OCI-LY7 (cell line): ENCODE results near the gene SLC16A1. TPM values are rescaled to one million over a fixed set of nuclear protein-coding genes. Genes with fewer than 3 reads are reported as not detected.
A peak's percentile ranks its signal among the peaks of the same experiment; 100 is the strongest.
"Not testable (repeated sequence)": the region's sequence is repeated elsewhere in the genome, so short reads cannot be mapped to it uniquely, and the experiment has no call there.

Experiments
- BruUV-seq: library from RNA; stranded (reverse); fragments of 400-500 nt; replicated peaks from 2 replicates; lab custom pipeline; 2021; lab: Mats Ljungman, UMichigan
- CTCF ChIA-PET: fragments of 300-600 bp; sonication (Branson Sonifier 250); formaldehyde crosslinking; loops from one replicate; lab custom pipeline; 2022; ENCODE audit warnings: antibody characterized with exemption; ENCODE audit not compliant: unreplicated experiment; lab: Charles Lee
- POLR2A ChIA-PET: fragments of 300-600 bp; sonication (Branson Sonifier 250); formaldehyde crosslinking; loops from one replicate; lab custom pipeline; 2022; ENCODE audit warnings: antibody characterized with exemption; lab: Charles Lee
- DNase-seq: peaks from one replicate; pipeline ENCODE4 v3.0.0-alpha.2; 2015; ENCODE audit warnings: low spot score
- H2AFZ ChIP-seq: fragments of 200-600 bp; sonication (generic), shearing (Covaris generic); 2 replicates; pipeline ENCODE4 v1.6.1; 2014; ENCODE audit warnings: mild to moderate bottlenecking, antibody characterized with exemption, low read length, moderate library complexity
- H3K27ac ChIP-seq: fragments of 200-600 bp; sonication (generic); 2 replicates; pipeline ENCODE4 v1.5.1; 2014; ENCODE audit warnings: mixed run types, low read depth, mild to moderate bottlenecking, moderate library complexity, low read length, inconsistent platforms; ENCODE audit not compliant: poor library complexity, severe bottlenecking
- H3K36me3 ChIP-seq: fragments of 200-600 bp; sonication (generic); 2 replicates; pipeline ENCODE4 v1.6.1; 2014; ENCODE audit warnings: mild to moderate bottlenecking, antibody characterized with exemption, low read length, moderate library complexity, mixed read lengths; ENCODE audit not compliant: insufficient read depth
- H3K4me1 ChIP-seq: fragments of 200-600 bp; sonication (generic); 2 replicates; pipeline ENCODE4 v1.5.1; 2014; ENCODE audit warnings: mild to moderate bottlenecking, low read length; ENCODE audit not compliant: insufficient read depth, poor library complexity, severe bottlenecking
- H3K4me2 ChIP-seq: fragments of 200-600 bp; sonication (generic); 2 replicates; pipeline ENCODE4 v1.6.1; 2014; ENCODE audit warnings: mild to moderate bottlenecking, low read length
- H3K4me3 ChIP-seq: fragments of 200-600 bp; sonication (generic); 2 replicates; pipeline ENCODE4 v1.5.1; 2014; ENCODE audit warnings: mild to moderate bottlenecking, low read depth, low read length; ENCODE audit not compliant: poor library complexity, severe bottlenecking
- H3K79me2 ChIP-seq: fragments of 200-600 bp; sonication (generic); 2 replicates; pipeline ENCODE4 v1.6.1; 2016; ENCODE audit warnings: low read depth, mild to moderate bottlenecking, low read length, moderate library complexity, mixed read lengths; ENCODE audit not compliant: insufficient read depth
- H3K9me2 ChIP-seq: fragments of 200-600 bp; sonication (generic); 2 replicates; pipeline ENCODE4 v1.6.1; 2016; ENCODE audit warnings: mild to moderate bottlenecking, low read length, mixed read lengths; ENCODE audit not compliant: insufficient read depth
- H3K9me3 ChIP-seq: fragments of 200-600 bp; sonication (generic); 2 replicates; pipeline ENCODE4 v1.6.1; 2014; ENCODE audit warnings: mild to moderate bottlenecking, mixed run types, low read length, mixed read lengths
- H4K20me1 ChIP-seq: fragments of 200-600 bp; sonication (generic); 2 replicates; pipeline ENCODE4 v1.6.1; 2014; ENCODE audit warnings: mild to moderate bottlenecking, antibody characterized with exemption, low read length, moderate library complexity, mixed read lengths; ENCODE audit not compliant: insufficient read depth
- CTCF ChIP-seq: fragments of 200-600 bp; sonication (generic); conservative IDR thresholded peaks from 2 replicates; pipeline ENCODE4 v1.5.1; 2014; ENCODE audit warnings: mild to moderate bottlenecking, antibody characterized with exemption, low read length, moderate library complexity, mixed read lengths
- EZH2phosphoT487 ChIP-seq: fragments of 200-600 bp; sonication (generic); IDR thresholded peaks from 2 replicates; pipeline ENCODE4 v1.6.1; 2018; ENCODE audit warnings: low read depth, borderline replicate concordance, mild to moderate bottlenecking, mixed run types, antibody characterized with exemption, low read length, moderate library complexity, mixed read lengths
- intact Hi-C: fragments of 100-400 bp; cut with micrococcal nuclease; formaldehyde crosslinking; loops from one replicate; pipeline ENCODE4 v1.10.0; 2022; ENCODE audit not compliant: unreplicated experiment
- total RNA-seq, 2 experiments: library from RNA; depleted of rRNA in 1 of 2; stranded (reverse); fragments of >200 nt in 1 of 2; shearing (Covaris generic) in 1 of 2; gene quantifications; 2 replicates each; pipeline ENCODE4 v1.2.3, GENCODE V29; 2014 to 2022

The SLC16A1 gene
- total RNA-seq, 2 experiments from 2014 or later, result 56.1 to 67.8 TPM

DNA sequence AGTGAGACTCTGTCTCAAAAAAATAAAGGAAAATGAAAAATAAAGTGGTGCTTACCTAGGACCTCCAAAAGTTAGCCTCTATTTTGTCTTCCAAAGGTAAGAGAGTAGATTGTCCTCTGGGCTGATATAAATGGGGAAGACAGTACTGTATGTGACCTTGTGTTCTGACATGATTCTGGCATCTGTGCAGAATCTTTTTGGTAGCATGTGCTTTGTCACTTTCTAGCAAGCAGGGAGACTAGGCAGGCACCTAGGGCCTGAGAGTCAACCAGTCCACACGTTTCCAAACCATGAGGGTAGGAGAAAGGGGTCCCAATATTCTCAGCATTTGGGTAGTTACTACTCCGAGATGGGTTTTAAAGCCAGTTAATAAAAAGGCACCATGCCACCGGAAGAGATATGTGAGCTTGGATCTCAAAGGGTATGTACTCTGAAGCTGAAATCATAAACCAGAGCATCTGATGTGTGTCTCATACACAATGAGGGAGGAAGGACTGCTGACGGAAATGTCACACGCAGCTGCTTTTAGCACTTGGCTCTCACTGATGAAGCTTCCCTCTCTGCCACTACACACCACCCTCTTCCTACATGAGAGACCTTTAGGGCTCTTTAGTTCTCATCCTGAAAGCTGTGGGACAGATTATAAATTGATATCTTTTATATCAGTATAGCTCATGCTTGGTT is 27.0 kb upstream of the SLC16A1 start:
- POLR2A ChIA-PET, result interaction anchor here (0.6 to 0.8 kb wide), 3 partner anchors 17 to 45 kb away, joined by 3 read pairs; no protein-coding TSS in a partner anchor
- peak overlapping the region; percentile 60 for H3K27ac ChIP-seq
- no peaks in the 10 kb centered on the region for H4K20me1 ChIP-seq
- H3K79me2 ChIP-seq, result no peaks in the 10 kb centered on the region
- H3K4me2 ChIP-seq, result peak overlapping the region; percentile 66
- H3K4me1 ChIP-seq, result peaks cover 20% of the 10 kb centered on the region
- peak overlapping the region; percentile 32 for H3K4me3 ChIP-seq
- intact Hi-C loops, result no loop called here
- H3K9me2 ChIP-seq, result no peaks in the 10 kb centered on the region
- H2AFZ ChIP-seq, result no peak overlapping the region
- CTCF ChIA-PET, result interaction anchor here (0.7 kb wide), 1 partner anchor 268 kb away, joined by 3 read pairs; the partner anchor contains the start of gene PPM1J
- peaks cover 8% of the 10 kb centered on the region; the same call in 1 of the 2 replicates for H3K36me3 ChIP-seq
- no TSS peak for BruUV-seq
- peak; percentile 68 for DNase-seq
- no peaks in the 10 kb centered on the region for H3K9me3 ChIP-seq
- TF ChIP-seq EZH2phosphoT487, result no peak
- TF ChIP-seq CTCF, result no peak

DNA sequence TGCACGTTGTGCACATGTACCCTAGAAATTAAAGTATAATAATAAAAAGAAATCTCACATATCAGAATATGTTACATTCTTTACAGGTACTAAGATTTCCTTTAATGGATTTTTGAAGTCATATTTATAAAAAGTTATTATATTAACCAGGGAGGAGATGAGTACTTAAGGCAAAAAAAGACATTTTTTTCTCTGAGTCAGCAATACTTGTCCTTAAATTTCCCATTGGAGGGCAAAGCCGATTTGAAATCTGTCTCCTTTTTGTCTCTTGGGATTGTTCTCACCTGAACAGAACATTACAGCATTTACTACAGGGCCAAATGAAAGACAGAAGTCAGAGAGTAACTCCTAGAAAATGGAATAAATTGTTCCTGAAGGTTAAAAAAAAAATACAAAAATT is 26.3 kb upstream of the SLC16A1 start:
- Histone ChIP-seq H3K79me2 (no peaks in the 10 kb centered on the region), H3K27ac (peak overlapping the region; percentile 60), H2AFZ (no peak overlapping the region), H3K36me3 (peaks cover 8% of the 10 kb centered on the region; the same call in 1 of the 2 replicates), H3K4me1 (peaks cover 20% of the 10 kb centered on the region), H3K4me3 (no peak overlapping the region), H3K9me3 (no peaks in the 10 kb centered on the region), H4K20me1 (no peaks in the 10 kb centered on the region), H3K4me2 (peak overlapping the region; percentile 66), H3K9me2 (no peaks in the 10 kb centered on the region)
- intact Hi-C loops, result no loop called here
- BruUV-seq, result no TSS peak
- DNase-seq, result no peak
- ChIA-PET POLR2A (no interaction called here), CTCF (no interaction called here)
- TF ChIP-seq CTCF (no peak), EZH2phosphoT487 (no peak)

DNA sequence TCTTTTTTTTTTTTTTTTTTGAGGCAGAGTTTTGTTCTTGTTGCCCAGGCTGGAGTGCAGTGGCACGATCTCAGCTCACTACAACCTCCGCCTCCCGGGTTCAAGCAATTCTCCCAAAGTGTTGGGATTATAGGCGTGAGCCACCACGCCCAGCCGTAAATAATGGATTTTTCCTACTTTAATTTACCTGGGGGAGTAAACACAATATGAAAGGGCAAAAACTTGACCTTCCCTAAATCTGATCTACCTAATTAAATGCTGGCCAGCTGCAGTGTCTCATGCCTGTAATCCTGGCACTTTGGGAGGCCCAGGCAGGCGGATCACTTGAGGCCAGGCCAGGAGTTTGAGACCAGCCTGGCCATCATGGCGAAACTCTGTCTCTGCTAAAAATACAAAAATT is 25.8 kb upstream of the SLC16A1 start:
- H4K20me1 ChIP-seq, H3K4me3 ChIP-seq, H3K79me2 ChIP-seq, H3K4me2 ChIP-seq, H3K27ac ChIP-seq, H3K36me3 ChIP-seq, H3K9me2 ChIP-seq, intact Hi-C loops, H3K9me3 ChIP-seq, DNase-seq, POLR2A ChIA-PET, H2AFZ ChIP-seq, CTCF ChIA-PET, BruUV-seq: not testable (repeated sequence)
- peaks cover 20% of the 10 kb centered on the region for H3K4me1 ChIP-seq
